Measurements from ENCODE around the gene ZBTB38.

- TF ChIP-seq, protein P1, sequence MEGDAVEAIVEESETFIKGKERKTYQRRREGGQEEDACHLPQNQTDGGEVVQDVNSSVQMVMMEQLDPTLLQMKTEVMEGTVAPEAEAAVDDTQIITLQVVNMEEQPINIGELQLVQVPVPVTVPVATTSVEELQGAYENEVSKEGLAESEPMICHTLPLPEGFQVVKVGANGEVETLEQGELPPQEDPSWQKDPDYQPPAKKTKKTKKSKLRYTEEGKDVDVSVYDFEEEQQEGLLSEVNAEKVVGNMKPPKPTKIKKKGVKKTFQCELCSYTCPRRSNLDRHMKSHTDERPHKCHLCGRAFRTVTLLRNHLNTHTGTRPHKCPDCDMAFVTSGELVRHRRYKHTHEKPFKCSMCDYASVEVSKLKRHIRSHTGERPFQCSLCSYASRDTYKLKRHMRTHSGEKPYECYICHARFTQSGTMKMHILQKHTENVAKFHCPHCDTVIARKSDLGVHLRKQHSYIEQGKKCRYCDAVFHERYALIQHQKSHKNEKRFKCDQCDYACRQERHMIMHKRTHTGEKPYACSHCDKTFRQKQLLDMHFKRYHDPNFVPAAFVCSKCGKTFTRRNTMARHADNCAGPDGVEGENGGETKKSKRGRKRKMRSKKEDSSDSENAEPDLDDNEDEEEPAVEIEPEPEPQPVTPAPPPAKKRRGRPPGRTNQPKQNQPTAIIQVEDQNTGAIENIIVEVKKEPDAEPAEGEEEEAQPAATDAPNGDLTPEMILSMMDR (conservative IDR thresholded peaks at IDR 0.05) = no peak
- no peak for TF ChIP-seq ZFX (IDR thresholded peaks at IDR 0.05)
Measured at GRCh38 chr3:141348837-141349236, 19.5 kb upstream of the ZBTB38 start.
